ENCODE data around the gene SOX12.
"Not testable (repeated sequence)": the region's sequence is repeated elsewhere in the genome, so short reads cannot be mapped to it uniquely, and the experiment has no call there.

SOX12 gene

DNA sequence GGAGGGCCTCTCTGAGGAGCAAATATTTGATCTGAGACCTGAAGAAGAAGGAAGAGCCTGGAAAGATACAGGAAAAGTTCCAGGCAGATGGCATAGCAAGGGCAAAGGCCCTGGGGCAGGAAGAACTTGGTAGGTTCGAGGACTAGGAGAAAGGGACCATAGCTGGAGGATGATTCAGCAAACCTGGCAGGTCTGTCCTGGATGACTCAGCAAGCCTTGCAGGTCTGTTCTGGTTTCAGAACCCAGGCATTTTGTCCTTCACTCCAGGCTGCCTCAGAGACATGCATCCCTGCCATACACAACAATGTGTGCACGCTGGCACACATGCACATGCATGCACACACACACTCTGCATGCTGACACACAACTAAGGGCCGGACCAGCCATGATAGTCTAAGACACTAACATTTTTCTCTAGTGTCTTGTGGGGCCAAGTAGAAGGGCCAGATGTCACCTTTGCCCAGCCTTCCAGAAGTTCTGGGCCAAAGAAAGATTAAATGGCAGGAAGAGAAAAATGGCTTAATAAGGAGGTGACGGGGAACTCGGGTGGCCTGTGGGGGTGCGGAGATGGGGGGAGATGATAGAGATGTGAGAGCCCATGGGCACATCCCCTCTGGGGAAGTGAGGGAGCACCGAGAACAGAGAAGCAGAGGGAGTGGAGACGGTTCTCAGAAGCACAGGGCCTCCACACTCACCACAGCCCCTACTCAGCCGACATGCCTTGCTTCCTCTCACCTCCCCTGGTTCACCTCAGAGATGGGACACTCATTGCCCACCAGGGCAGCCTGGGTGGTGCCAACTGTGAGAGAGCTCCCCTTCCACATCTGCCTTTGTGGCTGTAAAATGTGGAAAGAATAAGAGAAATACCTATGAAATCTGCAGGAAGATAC lies 39.8 kb downstream of the SOX12 start:
- DNase-seq: no peak

DNA sequence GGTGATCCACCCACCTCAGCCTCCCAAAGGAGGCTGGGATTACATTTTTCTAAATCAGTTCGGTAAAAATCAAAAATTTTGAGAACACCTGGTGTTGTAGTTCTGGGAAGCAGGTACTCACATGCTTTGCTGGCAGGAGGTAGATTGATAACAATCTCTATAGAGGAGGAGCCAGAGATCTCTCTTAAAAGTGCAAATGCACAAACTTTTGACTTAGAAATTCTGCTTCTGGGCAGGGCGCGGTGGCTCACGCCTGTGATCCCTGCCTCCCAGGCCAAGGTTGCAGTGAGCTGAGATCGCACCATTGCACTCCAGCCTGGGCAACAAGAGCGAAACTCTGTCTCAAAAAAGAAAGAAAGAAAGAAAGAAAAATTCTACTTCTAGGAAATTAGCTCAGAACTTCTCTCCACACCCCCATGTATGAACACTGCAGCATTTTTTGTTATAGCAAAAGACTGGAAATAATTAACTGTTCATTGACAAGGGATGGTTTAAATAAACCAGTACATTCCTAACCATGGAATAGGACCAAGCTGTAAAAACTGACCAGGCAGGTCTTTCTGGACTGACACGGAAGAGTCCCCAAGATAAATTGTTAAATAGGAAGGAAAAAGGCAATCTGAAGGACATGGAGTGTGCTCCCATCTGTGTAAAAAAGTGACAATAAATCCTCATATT lies 40.8 kb downstream of the SOX12 start:
- DNase-seq: no peak

DNA sequence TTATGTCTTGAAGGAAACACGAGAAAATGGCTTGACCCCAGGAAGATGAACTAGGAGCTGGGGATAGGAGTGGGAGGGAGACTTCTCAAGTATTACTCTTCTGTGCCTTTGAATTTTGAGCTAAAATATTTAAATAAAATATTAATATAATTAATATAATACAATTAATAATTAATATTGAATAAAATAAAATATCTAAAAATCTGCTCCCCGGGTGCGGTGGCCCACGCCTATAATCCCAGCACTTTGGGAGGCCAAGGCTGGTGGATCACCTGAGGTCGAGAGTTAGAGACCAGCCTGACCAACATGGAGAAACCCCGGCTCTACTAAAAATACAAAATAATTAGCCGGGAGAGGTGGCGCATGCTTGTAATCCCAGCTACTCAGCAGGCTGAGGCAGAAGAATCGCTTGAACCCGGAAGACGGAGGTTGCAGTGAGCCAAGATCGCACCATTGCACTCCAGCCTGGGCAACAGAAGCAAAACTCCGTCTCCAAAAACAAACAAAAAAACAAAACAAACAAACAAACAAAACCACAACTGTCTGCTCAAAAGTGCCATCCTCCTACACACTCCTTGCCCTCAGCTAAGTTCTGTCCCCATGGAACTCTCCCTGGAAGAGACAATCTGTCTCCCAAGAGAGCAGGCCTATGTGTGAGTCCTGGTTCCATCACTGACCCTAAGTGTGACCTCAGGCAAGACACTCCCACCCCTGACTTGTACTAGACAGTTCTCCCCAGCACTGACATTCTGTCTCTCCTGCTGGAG lies 41.5 kb downstream of the SOX12 start:
- DNase-seq: no peak

DNA sequence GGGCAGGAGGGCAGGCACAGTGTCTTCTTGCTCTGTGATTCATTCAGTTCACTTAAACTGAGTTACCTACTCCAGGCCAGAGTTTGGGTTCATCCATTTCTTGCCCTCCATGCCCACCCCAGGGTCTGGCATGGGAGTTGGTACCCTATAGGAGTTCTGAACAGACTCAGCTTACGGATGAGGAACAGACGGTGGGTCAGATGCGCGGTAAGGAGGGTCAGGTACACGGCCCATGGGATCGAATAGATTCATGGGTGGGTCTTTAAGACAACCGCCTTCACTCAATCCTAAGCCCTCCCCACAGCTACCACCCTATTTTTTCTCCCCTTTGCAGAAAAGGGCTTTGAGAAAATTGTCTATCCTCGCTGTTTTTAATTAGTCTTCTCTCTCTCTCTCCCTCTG lies 42.1 kb downstream of the SOX12 start:
- DNase-seq: no peak

DNA sequence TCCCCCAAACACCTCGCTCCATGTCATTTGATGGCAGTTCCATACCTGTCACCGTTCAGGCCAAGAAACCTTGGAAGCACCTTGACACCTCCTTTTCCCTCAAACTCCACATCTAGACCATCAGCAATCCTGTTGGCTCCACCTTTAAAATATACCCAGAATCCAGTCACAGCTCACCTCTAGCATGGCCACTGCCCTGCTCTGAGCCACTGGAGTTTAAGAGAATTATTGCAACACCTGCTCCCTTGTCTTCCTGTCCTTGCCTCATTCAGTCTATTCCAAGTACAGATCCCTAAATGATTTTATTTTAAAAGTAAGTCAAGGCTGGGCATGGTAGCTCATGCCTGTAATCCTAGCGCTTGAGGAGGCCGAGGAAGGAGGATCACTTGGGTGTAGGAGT lies 43.6 kb downstream of the SOX12 start:
- no peak for DNase-seq

DNA sequence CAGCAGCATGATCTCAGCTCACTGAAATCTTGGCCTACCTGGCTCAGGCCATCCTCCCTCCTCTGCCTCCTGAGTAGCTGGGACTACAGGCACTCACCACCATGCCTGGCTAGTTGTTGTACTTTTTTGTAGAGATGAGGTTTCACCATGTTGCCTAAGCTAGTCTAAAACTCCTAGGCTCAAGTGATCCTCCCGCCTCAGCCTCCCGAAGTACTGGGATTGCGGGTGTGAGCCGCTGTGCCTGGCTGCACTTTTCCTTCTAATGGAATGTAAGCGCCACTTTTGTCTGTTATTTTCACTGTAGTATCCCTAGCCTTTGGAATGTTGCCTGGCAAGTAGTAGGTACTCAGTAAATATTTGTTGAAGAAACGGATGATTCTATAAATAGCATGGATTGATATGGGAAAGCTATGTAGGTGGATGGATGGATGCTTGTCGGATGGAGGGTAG lies 44.8 kb downstream of the SOX12 start:
- DNase-seq: no peak

DNA sequence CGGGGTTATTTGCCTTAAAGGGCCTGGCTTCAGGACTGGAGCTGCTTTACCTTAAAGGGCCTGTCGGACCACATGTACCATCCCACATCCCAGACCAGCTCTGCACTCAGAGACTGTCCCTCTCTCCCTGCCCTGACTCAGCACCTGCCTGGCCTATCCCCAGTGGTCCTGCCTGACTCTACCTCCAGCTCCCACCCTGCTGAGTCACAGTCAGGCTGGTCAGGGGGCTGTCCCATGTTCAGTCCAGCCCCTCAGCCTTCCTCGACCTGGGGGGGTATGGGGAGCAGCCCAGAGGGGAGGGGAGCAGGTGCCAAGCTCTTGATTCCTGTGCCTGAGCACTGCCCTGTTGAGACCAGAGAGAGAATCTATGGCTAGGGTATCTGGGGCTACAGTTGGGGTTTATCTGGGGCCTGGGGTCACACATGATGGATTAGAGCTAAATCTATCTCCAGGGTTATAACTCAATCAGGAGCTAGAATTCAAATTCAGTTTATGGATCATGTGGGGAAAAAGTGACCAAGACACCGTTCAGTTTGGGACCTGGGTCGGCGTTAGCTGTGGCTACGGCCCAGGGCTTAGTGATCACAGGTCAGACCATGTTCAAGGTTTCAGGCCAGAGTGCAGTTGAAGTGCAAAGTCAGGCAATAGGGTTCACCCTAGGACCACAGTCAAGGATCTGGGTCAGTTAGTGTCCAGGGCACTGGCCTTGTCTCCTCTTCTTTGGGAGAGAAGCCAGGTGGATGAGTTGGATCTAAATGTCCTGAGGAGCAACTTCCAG lies 45.8 kb downstream of the SOX12 start:
- DNase-seq: no peak

DNA sequence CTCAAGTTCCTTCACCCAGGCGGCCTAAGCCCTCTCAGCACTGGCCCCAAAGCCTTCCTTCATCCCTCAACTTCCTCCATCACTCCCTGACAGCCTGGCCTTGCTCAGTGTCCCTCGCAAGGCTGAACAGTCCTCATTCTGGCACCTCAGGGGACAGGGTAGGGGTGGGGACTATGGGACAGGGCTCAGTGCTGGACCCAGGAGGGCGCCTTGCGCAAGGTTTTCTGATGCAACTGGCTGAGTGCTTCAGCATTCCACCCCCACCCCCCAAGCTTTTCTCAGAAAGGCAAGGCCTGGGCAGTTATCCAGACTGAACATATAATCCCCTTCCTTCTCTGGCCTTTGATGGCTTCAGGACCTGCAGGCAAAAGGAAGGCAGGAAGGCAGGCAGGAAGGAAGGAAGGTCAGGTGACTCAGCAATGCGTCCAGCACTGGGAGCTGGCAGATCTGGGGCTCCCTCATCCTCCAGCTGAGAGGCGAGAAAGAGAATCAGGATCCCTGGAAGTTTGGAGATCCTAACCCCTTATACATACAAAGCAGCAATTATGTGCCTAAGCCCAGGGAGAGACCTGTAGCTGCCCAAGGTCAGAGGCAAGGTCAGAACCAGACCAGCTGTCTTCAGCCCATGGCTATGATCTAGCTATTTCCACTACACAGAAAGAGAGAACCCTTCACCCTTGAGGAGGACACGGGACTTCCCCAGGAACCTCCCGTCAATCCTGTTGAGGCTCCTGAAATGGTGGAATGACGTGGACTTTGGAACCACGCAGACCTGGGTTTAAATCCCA lies 46.6 kb downstream of the SOX12 start:
- no peak for DNase-seq

DNA sequence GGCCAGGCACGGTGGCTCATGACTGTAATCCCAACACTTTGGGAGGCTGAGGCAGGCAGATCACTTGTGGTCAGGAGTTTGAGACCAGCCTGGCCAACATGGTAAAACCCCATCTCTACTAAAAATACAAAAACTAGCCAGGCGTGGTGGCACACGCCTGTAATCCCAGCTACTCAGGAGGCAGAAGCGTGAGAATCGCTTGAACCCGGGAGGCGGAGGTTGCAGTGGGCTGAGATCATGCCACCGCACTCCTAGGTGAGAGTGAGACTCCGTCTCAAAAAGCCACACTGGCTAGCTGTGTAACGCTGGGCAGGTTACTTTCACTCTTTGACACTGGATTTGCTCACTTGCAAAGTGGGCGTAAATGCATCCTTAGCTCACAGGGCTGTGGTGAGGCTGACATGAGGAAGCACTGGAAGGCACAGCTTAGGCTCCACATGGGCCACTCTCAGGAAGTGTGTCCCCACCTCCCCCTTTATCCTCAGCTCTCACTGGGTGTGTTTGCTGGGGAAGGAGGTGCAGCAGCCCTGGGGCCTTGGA lies 47.3 kb downstream of the SOX12 start:
- not testable (repeated sequence) for DNase-seq

DNA sequence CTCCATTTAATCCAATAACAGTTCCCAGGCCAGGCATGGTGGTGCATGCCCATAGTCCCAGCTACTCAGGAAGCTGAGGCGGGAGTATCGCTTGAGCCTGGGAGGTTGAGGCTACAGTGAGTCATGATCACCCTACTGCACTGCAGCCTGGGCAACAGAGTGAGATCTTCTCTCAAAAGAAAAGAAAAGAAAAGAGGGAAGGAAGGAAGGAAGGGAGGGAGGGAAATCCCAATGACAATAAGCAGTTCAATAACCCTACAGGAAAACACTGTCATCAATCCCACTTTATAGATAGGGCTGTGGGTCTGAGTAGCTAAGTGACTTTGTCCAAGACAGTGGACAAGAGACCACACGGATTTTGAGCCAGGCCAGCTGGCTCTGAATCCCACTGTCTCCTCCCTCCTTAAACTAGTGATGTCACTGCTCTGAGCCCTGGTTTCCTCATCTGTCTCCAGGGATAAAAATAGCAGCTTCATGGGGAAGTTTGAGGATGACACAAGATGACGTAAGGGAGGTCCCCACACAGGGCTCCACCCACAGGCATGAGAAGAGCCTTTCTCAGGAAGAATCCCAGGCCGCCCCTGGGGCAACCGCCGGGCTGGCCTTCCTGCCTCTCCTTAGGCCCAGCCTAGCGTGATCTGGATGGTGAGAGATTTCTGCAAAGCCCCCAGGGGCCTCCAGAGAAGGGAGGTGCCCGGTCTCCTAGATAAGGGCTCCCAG lies 48.0 kb downstream of the SOX12 start:
- no peak for DNase-seq

DNA sequence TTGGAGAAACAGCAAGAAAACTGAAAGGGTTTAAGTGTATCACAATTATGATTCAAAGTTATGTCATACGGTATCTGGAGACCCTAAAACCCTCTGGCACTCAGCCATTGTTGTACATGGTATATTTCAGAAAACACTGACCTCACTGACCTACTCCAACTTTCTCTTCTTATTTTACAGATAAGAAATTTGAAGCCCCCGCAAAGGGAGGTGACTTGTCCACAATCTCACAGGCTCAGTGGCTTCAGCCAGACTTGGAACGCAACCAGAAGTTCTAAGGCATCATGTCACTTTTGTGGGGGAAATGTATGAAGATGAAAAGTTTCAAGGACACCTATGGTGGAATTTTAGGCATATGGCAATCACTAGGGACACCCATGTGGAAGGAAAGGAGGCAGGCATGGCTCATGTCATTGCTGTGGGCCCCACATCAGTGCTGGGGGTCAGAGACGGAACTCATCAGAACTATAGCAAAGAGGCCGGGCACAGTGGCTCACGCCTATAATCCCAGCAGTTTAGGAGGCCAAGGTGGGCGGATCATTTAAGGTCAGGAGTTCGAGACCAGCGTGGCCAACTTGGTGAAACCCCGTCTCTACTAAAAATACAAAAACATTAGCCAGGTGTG lies 50.0 kb downstream of the SOX12 start:
- DNase-seq: no peak

DNA sequence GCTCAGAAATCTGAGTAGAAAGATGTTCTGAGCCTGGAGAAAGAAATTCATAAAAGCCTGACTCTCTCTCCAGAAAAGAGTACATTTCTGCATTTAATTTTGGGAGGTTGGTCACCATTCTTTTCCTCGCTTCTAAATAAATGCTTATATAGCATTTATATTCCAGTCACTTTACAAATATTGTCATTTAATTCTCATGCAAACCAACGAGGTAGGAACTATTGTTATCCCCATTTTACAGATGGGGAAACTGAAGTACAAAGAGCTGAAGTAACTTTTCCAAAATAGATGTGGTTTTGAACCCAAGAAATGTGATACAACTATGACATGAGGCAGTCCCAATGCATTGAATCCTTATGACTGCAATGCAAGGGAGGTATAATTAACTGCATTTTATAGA lies 50.7 kb downstream of the SOX12 start:
- no peak for DNase-seq

DNA sequence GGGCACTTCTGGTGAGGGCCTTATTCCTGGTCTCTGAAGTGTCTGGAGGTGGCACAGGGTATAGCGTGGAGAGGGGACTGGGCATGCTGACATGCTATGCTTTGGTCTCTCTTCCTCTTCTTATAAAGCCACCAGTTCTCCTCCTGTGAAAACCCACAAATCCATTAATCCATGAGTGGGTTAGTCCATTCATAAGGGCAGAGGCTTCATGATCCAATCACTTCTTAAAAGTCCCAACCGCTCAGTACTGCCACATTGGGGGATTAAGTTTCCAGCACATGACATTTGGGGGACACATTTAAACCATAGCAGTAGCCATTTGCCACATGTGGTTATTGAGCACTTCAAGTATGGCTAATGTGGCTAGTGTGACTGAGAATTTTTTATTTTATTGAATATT lies 51.4 kb downstream of the SOX12 start:
- no peak for DNase-seq

DNA sequence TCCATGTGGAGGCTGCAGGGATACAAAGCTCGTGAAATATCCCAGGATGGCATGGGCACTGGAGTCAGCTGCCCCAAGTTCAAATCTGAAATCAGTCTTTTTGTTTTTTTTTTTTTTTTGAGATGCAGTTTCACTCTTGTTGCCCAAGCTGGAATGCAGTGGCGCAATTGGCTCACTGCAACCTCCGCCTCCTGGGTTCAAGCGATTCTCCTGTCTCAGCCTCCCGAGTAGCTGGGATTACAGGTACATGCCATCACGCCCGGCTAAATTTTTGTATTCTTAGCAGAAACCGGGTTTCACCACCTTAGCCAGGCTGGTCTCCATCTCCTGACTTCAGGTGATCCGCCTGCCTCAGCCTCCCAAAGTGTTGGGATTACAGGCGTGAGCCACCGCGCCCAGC lies 52.2 kb downstream of the SOX12 start:
- DNase-seq: not testable (repeated sequence)

DNA sequence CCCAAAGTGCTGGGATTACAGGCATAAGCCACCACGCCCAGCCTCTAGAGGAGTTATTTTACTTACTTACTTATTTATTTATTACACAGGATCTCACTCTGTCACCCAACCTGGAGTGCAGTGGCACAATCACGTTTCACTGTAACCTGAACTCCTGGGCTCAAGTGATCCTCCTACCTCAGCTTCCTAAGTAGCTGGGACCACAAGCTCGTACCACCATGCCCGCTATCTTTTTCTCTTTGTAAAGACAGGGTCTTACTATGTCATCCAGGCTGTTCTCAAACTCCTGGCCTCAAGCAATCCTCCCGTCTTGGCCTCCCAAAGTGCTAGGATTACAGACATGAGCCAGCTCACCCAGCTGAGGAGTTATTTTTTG lies 53.6 kb downstream of the SOX12 start:
- peak; percentile 22 for DNase-seq

All from NCI-H1436 (cell line).